Measurements from ENCODE around the gene CDK5RAP1.
A peak's percentile ranks its signal among the peaks of the same experiment; 100 is the strongest.

The CDK5RAP1 gene

DNA sequence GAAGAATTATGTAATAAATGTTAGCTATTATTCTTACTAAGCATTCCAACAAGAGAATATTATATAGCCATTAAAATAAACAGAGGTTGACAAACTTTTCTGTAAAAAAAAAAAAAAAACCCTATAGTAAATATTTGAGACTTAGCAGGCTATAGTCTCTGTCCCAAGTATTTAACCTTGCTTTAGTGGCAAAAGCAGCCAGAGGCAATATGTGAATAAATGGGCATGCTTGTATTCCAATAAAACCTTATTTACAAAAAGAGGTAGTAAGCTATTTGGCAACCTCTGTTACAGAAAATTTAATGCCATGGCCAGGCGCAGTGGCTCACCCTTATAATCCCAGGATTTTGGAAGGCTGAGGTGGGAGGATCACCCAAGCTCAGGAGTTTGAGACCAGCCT lies 14.6 kb downstream of the CDK5RAP1 start:
- no peak for DNase-seq (ENCODE audit: low read depth in 2 of 2)

GRCh38 chr20:33377366-33377765 lies 24.0 kb downstream of the CDK5RAP1 start:
- no peak for DNase-seq (ENCODE audit: low read depth in 2 of 2)

DNA sequence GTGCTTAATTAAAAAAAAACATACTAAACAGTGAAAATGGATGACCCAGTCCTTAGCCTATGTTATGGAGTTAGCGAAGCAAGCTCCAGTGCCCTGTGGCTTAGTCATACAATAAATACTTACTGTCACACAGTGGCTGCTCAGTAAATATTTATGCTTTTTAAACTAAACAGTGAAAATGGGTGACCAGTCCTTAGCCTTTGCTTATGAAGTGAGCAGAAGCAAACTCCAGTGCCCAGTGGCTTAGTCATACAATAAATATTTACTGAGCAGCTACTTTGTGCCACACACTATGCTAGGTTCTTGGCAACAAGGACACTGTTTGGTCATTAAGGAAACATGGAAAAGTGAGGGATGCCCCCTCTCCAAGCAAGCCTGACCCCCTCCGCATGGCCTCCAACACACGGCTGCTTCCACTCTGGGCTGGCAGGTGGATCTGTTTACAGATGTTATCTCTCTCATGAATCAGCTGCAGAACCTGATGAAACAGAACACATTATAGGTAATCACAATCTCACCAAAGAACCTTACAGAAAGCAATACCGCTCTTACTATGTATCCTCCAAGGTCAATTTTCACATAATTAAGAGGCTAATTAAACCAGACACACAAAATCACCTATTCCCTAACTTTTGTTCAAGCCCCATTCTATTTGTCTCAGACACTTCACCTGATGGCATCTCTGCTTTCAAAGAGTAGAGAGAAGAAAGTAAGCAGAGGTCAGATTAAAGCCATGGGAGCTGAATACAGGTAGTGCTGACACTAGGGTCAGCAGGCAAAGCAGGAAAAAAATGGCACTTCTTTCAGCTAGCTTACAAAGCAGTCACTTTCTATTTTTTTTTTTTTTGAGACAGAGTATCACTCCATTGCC lies 27.3 kb downstream of the CDK5RAP1 start:
- DNase-seq (ENCODE audit: low read depth in 2 of 2): no peak

DNA sequence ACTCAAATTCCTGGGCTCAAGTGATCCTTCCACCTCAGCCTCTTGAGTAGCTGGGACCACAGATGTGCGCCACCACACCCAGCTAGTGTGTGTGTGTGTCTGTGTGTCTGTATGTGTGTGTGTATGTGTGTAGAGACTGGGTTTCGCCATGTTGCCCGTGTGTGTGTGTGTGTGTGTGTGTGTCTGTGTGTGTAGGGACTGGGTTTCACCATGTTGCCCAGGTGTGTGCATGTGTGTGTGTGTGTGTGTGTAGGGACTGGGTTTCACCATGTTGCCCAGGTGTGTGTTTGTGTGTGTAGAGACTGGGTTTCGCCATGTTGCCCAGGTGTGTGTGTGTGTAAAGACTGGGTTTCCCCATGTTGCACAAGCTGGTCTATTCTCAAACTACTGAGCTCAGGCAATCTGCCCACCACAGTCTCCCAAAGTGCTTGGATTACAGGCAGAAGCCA lies 28.3 kb downstream of the CDK5RAP1 start:
- no peak for DNase-seq (ENCODE audit: low read depth in 2 of 2)

DNA sequence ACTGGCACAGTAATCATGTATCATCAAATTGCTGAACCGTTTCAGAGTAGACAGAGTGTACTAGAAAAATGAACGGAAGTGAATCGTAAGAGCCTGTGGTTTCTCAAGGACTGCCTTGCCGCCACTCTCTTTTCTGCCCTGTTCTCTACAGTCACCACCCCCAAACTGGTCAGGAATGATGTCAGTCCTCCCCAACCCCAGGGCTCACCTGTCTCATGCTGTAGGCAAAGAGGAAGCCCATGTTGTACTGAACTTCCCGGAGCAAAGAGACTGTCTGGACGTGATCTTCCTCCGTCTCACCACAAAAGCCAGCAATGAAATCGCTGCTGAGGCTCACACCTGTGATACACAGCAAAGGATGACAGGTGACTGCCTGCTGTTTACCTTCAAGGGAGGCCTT lies 31.0 kb downstream of the CDK5RAP1 start:
- DNase-seq (ENCODE audit: low read depth in 2 of 2): peak in 1 of 2 donors; percentile 31

GRCh38 chr20:33362898-33363297 lies 38.4 kb downstream of the CDK5RAP1 start:
- no peak for DNase-seq (ENCODE audit: low read depth in 2 of 2)

DNA sequence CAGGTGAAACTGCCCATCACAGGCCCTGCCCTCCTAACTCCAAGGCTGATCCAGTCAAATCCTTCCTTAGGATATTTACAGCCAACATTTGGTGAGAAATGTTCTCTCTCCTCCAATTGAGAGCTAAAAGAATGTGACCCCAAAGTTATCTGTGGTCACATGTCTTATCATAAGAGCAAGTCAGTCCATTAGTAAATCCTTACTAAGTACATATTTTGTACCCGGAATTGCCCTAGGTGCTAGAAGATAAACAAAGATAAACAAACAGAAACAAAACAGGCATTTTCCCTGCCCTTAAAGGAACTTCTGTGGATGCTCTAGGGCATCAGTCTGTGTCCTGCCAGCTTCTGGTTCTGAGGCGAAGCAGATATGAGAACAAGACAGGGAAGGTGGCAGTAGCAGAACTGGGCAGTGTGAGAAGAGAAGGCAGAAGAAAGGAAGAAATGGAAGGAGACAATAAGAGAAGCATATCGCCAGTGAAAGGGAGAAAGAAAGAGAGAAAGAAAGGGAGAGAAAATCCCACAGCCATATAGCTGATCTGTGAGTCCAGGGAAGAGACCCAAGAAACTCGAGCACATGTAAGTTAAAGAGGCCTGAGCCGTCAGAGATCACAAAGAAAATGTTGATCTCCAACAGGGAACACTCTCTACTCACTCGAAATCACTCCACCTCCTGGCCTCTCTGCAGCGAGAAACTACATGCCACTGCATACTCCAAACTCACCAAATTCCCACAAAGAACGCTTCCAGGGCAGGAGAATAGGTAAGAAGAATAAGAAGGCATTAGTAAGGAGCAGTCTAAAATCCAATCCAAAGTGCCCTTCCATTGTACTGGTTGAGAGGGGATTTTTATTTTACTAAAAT lies 41.7 kb downstream of the CDK5RAP1 start:
- no peak for DNase-seq (ENCODE audit: low read depth in 2 of 2)

GRCh38 chr20:33353013-33353402 lies 48.3 kb downstream of the CDK5RAP1 start:
- no peak for DNase-seq (ENCODE audit: low read depth in 2 of 2)

DNA sequence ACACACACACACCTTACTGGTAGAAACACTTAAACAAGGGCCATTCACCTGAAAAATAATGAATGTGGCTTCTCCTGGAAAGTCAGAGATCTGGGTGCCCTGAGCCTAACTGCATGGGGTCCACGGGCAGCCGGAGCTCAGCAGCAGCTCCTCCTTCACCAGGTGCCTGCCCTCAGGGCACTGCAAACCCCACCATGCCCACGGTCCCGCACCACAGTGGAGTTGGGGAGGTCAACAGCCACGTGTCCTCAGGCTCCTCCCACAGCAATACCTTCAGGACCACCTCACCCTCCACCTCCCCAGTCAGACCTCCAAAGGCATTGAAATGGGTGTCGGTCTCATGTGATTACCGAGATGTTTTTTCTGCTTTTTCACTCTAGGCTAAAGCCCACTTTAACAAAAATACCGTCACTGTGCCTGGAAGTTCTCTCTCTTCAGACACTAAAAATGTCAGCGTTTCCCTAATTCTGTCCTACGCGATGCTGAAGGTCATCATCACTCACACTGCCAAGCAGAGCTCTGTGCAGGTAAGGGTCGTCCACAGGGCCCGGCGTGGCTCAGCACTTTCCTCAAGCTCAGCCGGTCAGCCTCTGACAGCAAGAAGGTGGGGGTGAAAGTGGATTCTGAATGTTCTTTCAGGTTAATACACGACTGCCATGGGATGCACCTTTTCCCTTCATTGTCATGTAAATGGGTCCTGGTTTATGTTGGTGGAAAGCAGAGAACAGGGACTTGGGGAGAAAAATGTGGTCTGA lies 48.9 kb downstream of the CDK5RAP1 start:
- DNase-seq (ENCODE audit: low read depth in 2 of 2): no peak

DNA sequence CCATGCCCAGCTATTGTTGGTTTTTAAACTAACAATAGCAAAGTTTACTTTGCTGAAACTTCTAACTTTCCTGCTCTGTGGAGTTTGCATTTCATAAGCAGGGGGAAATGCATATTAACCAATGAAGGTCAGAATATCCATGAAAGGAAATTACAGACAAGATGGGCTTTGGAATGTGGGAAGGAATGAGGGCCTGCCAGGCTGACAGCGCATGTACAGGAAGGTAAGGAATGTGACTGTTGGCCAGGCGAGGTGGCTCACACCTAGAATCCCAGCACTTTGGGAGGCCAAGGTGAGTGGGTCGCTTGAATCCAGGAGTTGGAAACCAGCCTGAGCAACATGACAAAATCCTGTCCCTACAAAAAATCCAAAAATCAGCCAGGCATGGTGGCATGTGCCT lies 49.6 kb downstream of the CDK5RAP1 start:
- DNase-seq (ENCODE audit: low read depth in 2 of 2): no peak

- no peak for DNase-seq (ENCODE audit: low read depth in 2 of 2)
Measured at GRCh38 chr20:33349493-33349892, 51.8 kb downstream of the CDK5RAP1 start.

DNA sequence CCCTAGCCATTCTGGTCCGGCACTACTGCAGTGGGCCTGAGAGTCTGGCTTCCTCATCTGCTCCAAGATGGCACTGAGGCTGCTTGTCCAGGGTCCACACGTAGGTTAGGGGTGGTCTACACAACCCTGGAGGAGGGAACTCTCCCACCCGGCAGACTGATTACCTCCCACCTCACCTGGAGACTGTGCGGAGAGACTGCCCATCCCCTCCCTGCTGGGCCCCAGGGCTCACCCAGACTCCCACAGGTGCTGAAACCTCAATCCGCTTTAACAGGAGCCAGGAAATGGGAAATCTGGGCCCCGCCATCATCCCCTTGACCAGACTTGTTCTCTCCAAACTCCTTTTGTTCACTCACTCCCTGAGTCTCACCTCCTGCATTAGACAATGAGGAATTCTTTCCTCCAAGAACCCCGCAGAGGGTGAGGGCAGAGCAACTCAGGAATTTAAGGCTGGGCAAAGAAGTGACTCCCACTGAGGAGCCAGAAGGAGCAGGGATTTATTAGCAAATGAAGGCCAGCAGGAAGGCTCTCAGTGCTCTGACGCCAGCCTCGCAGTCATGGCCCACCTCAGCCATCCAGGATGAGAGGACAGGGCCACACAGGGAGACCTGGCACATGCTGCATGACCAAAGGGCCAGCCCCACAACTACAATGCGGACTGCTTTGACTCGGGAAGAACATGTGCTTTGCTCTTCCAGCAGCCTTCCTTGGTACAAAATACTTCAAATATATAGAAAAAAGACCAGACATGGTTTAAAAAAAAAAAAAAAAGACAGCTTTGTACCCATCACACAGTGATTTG lies 53.0 kb downstream of the CDK5RAP1 start:
- DNase-seq (ENCODE audit: low read depth in 2 of 2): no peak

DNA sequence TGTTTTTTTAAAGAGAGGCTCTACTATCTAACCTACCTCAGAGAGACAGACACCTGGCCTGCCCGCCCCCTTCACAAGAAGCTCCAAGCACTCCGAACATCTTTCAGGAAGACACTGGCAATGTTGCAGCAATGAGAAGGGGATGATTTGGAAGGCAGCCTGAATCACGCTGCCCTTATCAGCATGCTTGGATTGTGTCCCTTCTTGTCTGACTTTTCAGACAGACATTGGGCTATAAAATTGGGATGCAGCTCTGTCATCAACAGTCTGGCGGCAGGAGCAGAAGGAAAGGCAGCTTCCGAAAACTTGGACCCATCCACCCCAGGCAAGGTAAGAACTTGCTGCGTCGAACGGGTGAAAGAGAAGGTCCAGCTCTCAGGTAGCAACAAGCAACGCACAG lies 56.0 kb downstream of the CDK5RAP1 start:
- DNase-seq (ENCODE audit: low read depth in 2 of 2): no peak

- DNase-seq (ENCODE audit: low read depth in 2 of 2): no peak
Measured at GRCh38 chr20:33343521-33343920, 57.8 kb downstream of the CDK5RAP1 start.

DNA sequence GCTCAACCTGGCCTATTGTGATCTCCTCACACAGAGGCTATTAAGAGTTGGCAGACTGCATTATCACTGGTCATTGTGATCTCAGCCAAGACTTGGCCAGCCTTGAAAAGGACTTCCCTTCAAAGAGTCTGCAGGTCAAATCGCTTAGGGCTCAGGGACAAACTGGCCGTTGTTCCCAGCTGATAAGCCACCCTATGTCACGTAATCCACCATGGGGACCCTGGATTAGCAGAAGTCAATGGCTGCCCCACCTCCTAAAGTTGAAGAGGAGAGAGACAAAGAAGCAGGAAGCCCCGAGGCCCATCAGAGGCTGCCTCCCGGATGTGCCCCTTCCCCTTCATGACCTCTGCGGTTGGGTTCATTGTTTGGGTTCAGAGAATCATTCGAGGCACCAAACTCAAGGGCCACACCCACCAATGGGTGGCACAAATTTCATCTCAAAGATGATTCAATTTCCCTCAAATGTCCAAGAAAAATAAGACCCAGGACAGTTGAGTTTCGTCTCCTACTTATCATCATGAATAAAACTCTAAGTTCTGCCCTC lies 61.7 kb downstream of the CDK5RAP1 start:
- no peak for DNase-seq (ENCODE audit: low read depth in 2 of 2)

- no peak for DNase-seq (ENCODE audit: low read depth in 2 of 2)
Measured at GRCh38 chr20:33338467-33339258, 62.7 kb downstream of the CDK5RAP1 start.

DNA sequence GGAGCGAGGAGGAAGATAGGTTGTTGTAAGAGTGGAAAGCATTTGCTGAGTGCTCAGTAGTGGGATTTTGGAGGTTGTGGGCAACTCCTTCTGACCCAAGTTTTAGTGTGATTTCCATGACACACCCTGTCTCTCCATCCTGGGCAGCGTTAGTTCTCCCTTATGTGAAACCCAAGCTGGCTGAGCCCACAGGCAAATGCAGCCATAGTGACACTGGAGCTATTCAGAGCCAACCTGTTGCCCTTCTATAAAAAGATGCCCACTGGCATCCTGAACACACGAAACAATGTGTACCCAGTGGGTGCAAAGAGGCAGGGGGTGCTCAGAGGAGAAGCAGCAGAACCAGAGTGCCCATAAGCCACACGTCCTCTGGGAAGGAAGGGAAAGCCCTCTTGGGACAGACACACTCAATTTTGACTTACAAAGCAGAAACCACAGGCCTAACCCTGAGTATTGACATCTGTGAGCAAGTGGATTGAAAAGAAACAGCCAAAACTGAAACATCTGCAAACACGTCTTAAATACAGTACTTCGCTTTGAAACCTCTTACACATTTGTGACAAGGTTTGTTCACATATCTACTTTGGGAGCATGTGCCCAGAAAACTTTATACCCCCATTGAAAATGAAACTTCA lies 63.7 kb downstream of the CDK5RAP1 start:
- no peak for DNase-seq (ENCODE audit: low read depth in 2 of 2)

DNA sequence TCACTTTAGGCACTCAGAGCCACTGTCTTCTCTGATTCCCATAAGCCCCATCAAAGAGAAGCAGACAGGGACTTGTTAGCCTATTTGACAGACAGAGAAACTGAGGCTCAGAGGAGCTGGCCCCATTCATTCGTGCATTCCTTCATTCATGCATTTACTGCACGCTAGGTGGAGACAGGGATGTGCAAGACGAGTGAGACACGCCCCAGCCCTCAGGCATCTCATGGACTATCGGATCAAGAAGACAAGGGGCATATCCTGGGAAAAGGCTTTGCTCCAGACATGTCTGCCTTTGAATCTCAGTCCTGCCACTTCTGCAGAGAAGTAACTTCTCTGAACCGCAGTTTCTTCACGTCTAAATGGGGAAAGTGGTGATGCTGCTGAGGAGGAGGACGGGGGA lies 64.2 kb downstream of the CDK5RAP1 start:
- DNase-seq (ENCODE audit: low read depth in 2 of 2): no peak

DNA sequence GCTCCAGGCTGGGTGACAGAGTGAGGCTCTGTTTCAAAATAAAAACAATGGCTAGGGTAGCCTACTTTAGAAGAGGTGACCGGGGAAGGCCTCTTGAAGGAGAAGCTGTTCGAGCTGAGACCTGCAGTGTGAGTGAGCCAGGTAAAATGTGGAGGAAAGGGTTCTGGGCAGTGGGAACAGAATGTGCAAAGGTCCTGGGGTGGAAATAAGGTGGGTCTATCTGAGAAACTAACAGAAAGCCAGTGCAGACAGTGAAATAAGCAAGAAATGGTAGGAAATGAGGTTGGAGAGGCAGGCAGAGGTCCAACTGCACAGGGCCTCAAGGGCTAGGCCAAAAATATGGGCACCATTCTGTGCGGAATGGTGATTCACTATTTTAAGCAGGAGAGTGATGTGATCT lies 64.9 kb downstream of the CDK5RAP1 start:
- no peak for DNase-seq (ENCODE audit: low read depth in 2 of 2)

DNA sequence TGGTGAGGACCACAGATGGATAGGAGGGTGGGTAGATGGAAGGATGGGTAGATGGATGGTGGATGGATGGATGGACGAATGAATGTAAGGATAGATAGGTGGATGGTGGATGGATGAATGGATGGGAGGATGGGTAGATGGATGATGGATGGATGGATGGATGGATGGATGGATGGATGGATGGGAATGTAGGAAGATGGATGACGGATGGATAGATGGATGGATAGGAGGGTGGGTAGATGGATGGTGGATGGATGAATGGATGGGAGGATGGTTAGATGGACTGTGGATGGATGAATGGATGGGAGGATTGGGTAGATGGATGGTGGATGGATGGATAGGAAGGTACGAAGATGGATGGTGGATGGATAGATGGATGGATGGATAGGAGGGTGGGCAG lies 67.2 kb downstream of the CDK5RAP1 start:
- no peak for DNase-seq (ENCODE audit: low read depth in 2 of 2)
